Liver (tissue), 3 donors: Measurements from ENCODE around the gene IFRD1.

Experiments
- ATF3 ChIP-seq: IDR thresholded peaks from 2 replicates; pipeline ENCODE4 v1.6.1; 2016; ENCODE audit warnings: antibody characterized with exemption
- FOXA1 ChIP-seq: IDR thresholded peaks from 2 replicates; pipeline ENCODE4 v1.6.1; 2016; ENCODE audit warnings: antibody characterized with exemption
- GABPA ChIP-seq, 2 donors: IDR thresholded peaks in 1 of 2; conservative IDR thresholded peaks in 1 of 2; 2 replicates each; pipeline ENCODE4 v1.6.1; 2016; ENCODE audit warnings: antibody characterized with exemption in 2 of 2, mild to moderate bottlenecking in 1 of 2, moderate library complexity in 1 of 2
- HNF4A ChIP-seq, 2 donors: conservative IDR thresholded peaks; 2 replicates each; pipeline ENCODE4 v1.6.1; 2016; ENCODE audit warnings: antibody characterized with exemption in 2 of 2, mild to moderate bottlenecking in 2 of 2
- MAX ChIP-seq: IDR thresholded peaks from 2 replicates; pipeline ENCODE4 v1.6.1; 2016; ENCODE audit warnings: antibody characterized with exemption
- RAD21 ChIP-seq, 2 donors: IDR thresholded peaks; 2 replicates each; pipeline ENCODE4 v1.6.1; 2016; ENCODE audit warnings: antibody characterized with exemption in 2 of 2, mild to moderate bottlenecking in 2 of 2
- SP1 ChIP-seq: IDR thresholded peaks from 2 replicates; pipeline ENCODE4 v1.6.1; 2018; ENCODE audit warnings: antibody characterized with exemption, mild to moderate bottlenecking
- TAF1 ChIP-seq: conservative IDR thresholded peaks from 2 replicates; pipeline ENCODE4 v1.6.1; 2016; ENCODE audit warnings: antibody characterized with exemption, mild to moderate bottlenecking
- TF ChIP-seq, protein P1 (sequence below): fragments of 150-350 bp; IDR thresholded peaks from 2 replicates; pipeline ENCODE4 v1.5.1; 2017; ENCODE audit warnings: improper control_type of control experiment, low read depth, low read length; ENCODE audit not compliant: missing input control
- TF ChIP-seq, protein P2 (sequence below): IDR thresholded peaks from 2 replicates; pipeline ENCODE4 v1.6.1; 2016; ENCODE audit warnings: antibody characterized with exemption
- TF ChIP-seq, protein P3 (sequence below): IDR thresholded peaks from 2 replicates; pipeline ENCODE4 v1.6.1; 2016; ENCODE audit warnings: antibody characterized with exemption, mild to moderate bottlenecking
- donor health status: healthy.
- donor health status: healthy.

DNA sequence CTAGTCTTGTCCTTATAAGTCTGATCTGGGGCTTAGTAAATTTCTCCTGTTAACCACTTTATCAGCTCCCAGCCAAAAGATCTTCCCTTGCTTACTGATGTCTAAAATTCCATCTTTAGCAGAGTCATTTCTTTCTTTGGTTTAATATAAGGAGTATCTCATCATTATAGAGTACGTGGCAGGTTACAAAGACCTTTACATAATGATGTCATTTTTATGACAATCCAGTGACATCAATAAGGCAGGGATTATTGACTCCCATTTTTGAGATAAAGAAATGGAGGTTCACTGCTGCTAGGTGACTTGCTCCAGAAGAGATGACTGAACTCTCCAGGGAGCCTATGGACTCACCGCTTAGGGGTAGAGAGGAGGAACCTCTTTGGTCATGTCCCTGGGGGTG is 8.1 kb upstream of the IFRD1 start:
- TF ChIP-seq GABPA (IDR thresholded peaks at IDR 0.05 in 1 of 2, conservative IDR thresholded peaks at IDR 0.05 in 1 of 2) = no peak
- TF ChIP-seq, protein P1, sequence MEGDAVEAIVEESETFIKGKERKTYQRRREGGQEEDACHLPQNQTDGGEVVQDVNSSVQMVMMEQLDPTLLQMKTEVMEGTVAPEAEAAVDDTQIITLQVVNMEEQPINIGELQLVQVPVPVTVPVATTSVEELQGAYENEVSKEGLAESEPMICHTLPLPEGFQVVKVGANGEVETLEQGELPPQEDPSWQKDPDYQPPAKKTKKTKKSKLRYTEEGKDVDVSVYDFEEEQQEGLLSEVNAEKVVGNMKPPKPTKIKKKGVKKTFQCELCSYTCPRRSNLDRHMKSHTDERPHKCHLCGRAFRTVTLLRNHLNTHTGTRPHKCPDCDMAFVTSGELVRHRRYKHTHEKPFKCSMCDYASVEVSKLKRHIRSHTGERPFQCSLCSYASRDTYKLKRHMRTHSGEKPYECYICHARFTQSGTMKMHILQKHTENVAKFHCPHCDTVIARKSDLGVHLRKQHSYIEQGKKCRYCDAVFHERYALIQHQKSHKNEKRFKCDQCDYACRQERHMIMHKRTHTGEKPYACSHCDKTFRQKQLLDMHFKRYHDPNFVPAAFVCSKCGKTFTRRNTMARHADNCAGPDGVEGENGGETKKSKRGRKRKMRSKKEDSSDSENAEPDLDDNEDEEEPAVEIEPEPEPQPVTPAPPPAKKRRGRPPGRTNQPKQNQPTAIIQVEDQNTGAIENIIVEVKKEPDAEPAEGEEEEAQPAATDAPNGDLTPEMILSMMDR = no peak
- TF ChIP-seq, protein P2, sequence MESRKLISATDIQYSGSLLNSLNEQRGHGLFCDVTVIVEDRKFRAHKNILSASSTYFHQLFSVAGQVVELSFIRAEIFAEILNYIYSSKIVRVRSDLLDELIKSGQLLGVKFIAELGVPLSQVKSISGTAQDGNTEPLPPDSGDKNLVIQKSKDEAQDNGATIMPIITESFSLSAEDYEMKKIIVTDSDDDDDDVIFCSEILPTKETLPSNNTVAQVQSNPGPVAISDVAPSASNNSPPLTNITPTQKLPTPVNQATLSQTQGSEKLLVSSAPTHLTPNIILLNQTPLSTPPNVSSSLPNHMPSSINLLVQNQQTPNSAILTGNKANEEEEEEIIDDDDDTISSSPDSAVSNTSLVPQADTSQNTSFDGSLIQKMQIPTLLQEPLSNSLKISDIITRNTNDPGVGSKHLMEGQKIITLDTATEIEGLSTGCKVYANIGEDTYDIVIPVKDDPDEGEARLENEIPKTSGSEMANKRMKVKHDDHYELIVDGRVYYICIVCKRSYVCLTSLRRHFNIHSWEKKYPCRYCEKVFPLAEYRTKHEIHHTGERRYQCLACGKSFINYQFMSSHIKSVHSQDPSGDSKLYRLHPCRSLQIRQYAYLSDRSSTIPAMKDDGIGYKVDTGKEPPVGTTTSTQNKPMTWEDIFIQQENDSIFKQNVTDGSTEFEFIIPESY = no peak
- TF ChIP-seq, protein P3, sequence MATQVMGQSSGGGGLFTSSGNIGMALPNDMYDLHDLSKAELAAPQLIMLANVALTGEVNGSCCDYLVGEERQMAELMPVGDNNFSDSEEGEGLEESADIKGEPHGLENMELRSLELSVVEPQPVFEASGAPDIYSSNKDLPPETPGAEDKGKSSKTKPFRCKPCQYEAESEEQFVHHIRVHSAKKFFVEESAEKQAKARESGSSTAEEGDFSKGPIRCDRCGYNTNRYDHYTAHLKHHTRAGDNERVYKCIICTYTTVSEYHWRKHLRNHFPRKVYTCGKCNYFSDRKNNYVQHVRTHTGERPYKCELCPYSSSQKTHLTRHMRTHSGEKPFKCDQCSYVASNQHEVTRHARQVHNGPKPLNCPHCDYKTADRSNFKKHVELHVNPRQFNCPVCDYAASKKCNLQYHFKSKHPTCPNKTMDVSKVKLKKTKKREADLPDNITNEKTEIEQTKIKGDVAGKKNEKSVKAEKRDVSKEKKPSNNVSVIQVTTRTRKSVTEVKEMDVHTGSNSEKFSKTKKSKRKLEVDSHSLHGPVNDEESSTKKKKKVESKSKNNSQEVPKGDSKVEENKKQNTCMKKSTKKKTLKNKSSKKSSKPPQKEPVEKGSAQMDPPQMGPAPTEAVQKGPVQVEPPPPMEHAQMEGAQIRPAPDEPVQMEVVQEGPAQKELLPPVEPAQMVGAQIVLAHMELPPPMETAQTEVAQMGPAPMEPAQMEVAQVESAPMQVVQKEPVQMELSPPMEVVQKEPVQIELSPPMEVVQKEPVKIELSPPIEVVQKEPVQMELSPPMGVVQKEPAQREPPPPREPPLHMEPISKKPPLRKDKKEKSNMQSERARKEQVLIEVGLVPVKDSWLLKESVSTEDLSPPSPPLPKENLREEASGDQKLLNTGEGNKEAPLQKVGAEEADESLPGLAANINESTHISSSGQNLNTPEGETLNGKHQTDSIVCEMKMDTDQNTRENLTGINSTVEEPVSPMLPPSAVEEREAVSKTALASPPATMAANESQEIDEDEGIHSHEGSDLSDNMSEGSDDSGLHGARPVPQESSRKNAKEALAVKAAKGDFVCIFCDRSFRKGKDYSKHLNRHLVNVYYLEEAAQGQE = no peak
- TF ChIP-seq ATF3 = no peak
- no peak for TF ChIP-seq RAD21 (IDR thresholded peaks at IDR 0.05)
- TF ChIP-seq HNF4A (conservative IDR thresholded peaks at IDR 0.05) = no peak
- TF ChIP-seq FOXA1 = no peak
- TF ChIP-seq MAX = no peak
- TF ChIP-seq TAF1 = no peak
- TF ChIP-seq SP1 = no peak
